HepG2 (cell line): ENCODE data around the gene SUSD6. TPM values are rescaled to one million over a fixed set of nuclear protein-coding genes. Genes with fewer than 3 reads are reported as not detected.

Experiments
- ARNTL ChIP-seq: sonication (generic); formaldehyde crosslinking; IDR thresholded peaks from 2 replicates; pipeline ENCODE4 v1.4.0; 2020; ENCODE audit warnings: mild to moderate bottlenecking, missing genetic modification reagents
- CHCHD3 ChIP-seq: sonication (generic); formaldehyde crosslinking; IDR thresholded peaks from 2 replicates; pipeline ENCODE4 v1.8.0; 2022; ENCODE audit warnings: mild to moderate bottlenecking, missing genetic modification reagents, moderate library complexity
- DNMT3B ChIP-seq: conservative IDR thresholded peaks from 2 replicates; pipeline ENCODE4 v1.6.1; 2016; ENCODE audit warnings: missing biosample characterization, control low read depth
- FOXA1 ChIP-seq, 2 experiments: fragments of 450-650 bp in 1 of 2; sonication (generic) in 1 of 2; formaldehyde crosslinking in 1 of 2; IDR thresholded peaks; 2 replicates each; pipeline versions ENCODE4 v1.4.0 to v1.6.1; 2016 to 2020; ENCODE audit warnings: missing genetic modification reagents in 1 of 2
- NFYB ChIP-seq: sonication (generic); formaldehyde crosslinking; IDR thresholded peaks from 2 replicates; pipeline ENCODE4 v1.4.0; 2020; ENCODE audit warnings: missing genetic modification reagents
- POLR2AphosphoS5 ChIP-seq: IDR thresholded peaks from 2 replicates; pipeline ENCODE4 v1.6.1; 2012; ENCODE audit warnings: low read depth, low read length
- RNF219 ChIP-seq: sonication (generic); formaldehyde crosslinking; IDR thresholded peaks from 2 replicates; pipeline ENCODE4 v1.5.0; 2020; ENCODE audit warnings: mild to moderate bottlenecking, missing genetic modification reagents
- SKI ChIP-seq: fragments of 450-650 bp; IDR thresholded peaks from one replicate; pipeline ENCODE4 v1.6.1; 2018; ENCODE audit warnings: mild to moderate bottlenecking; ENCODE audit not compliant: partially characterized antibody
- TEAD3 ChIP-seq: optimal IDR thresholded peaks from 2 replicates; pipeline ENCODE3; 2016; ENCODE audit warnings: borderline replicate concordance
- ZBTB3 ChIP-seq: sonication (generic); formaldehyde crosslinking; IDR thresholded peaks from 2 replicates; pipeline ENCODE4 v1.4.0; 2020; ENCODE audit warnings: low read depth, mild to moderate bottlenecking, moderate library complexity, missing genetic modification reagents, borderline replicate concordance
- ZNF251 ChIP-seq: sonication (generic); formaldehyde crosslinking; IDR thresholded peaks from 2 replicates; pipeline ENCODE4 v1.9.0; 2021; ENCODE audit warnings: mild to moderate bottlenecking, missing genetic modification reagents
- ZNF253 ChIP-seq: sonication (generic); formaldehyde crosslinking; IDR thresholded peaks from 2 replicates; pipeline ENCODE4 v1.8.0; 2022; ENCODE audit warnings: mild to moderate bottlenecking, missing genetic modification reagents, borderline replicate concordance
- ZNF414 ChIP-seq: sonication (generic); formaldehyde crosslinking; IDR thresholded peaks from 2 replicates; pipeline ENCODE4 v1.5.0; 2020; ENCODE audit warnings: missing genetic modification reagents
- ZNF460 ChIP-seq: sonication (generic); formaldehyde crosslinking; IDR thresholded peaks from 2 replicates; pipeline ENCODE4 v1.5.1; 2020; ENCODE audit warnings: missing genetic modification reagents, mild to moderate bottlenecking, borderline replicate concordance
- ZNF468 ChIP-seq: sonication (generic); formaldehyde crosslinking; IDR thresholded peaks from 2 replicates; pipeline ENCODE4 v1.8.0; 2022; ENCODE audit warnings: mild to moderate bottlenecking, moderate library complexity, missing genetic modification reagents
- ZNF510 ChIP-seq: sonication (generic); formaldehyde crosslinking; IDR thresholded peaks from 2 replicates; pipeline ENCODE4 v1.4.0; 2020; ENCODE audit warnings: low read depth, mild to moderate bottlenecking, missing genetic modification reagents
- ZSCAN22 ChIP-seq: sonication (generic); formaldehyde crosslinking; IDR thresholded peaks from 2 replicates; pipeline ENCODE4 v1.4.0; 2020; ENCODE audit warnings: mild to moderate bottlenecking, missing genetic modification reagents
- polyA plus RNA-seq, 8 experiments: library from polyadenylated mRNA; depleted of rRNA in 3 of 8; stranded (reverse) in 7 of 8; unstranded in 1 of 8; fragments of >200 nt; fragmentation: Illumina TruSeq in 4 of 8; extraction: Trizol in 4 of 8; gene quantifications; 2 replicates each; pipeline versions ENCODE4 v1.2.1 to v1.2.3, GENCODE V29; 2011 to 2016; ENCODE audit warnings: low read depth in 4 of 8, missing spikeins in 1 of 8, mixed read lengths in 1 of 8; ENCODE audit not compliant: insufficient read depth in 1 of 8
- total RNA-seq, 5 experiments: library from RNA; depleted of rRNA; stranded (reverse); fragments of >200 nt; fragmentation: Illumina TruSeq; extraction: Trizol; gene quantifications; 2 replicates each; pipeline ENCODE4 v1.2.3, GENCODE V29; 2016; ENCODE audit warnings: low read depth in 1 of 5
- TF ChIP-seq, protein P1 (sequence below): sonication (generic); formaldehyde crosslinking; IDR thresholded peaks from 2 replicates; pipeline ENCODE4 v1.4.0; 2020; ENCODE audit warnings: missing genetic modification reagents, borderline replicate concordance
- TF ChIP-seq, protein P2 (sequence below): fragments of 450-650 bp; IDR thresholded peaks from 2 replicates; pipeline ENCODE4 v1.6.1; 2017
- TF ChIP-seq, protein P3 (sequence below): sonication (generic); formaldehyde crosslinking; IDR thresholded peaks from 2 replicates; pipeline ENCODE4 v1.5.1; 2020; ENCODE audit warnings: mild to moderate bottlenecking, missing genetic modification reagents, borderline replicate concordance
- TF ChIP-seq, protein P4 (sequence below): sonication (generic); formaldehyde crosslinking; IDR thresholded peaks from 2 replicates; pipeline ENCODE4 v1.5.0; 2020; ENCODE audit warnings: mild to moderate bottlenecking, missing genetic modification reagents, borderline replicate concordance
- TF ChIP-seq, protein P5 (sequence below): IDR thresholded peaks from 2 replicates; pipeline ENCODE4 v1.6.1; 2016; ENCODE audit warnings: mild to moderate bottlenecking, missing biosample characterization, missing genetic modification reagents

SUSD6 gene
- total and polyA plus RNA-seq, 2 of the 13 experiments (the other 11 are each of a cell fraction or from before 2014, with no cell fraction given), result 7.2 to 7.4 TPM

GRCh38 chr14:69690042-69690441, 78.6 kb downstream of the SUSD6 start (continued):
- TF ChIP-seq, protein P1, sequence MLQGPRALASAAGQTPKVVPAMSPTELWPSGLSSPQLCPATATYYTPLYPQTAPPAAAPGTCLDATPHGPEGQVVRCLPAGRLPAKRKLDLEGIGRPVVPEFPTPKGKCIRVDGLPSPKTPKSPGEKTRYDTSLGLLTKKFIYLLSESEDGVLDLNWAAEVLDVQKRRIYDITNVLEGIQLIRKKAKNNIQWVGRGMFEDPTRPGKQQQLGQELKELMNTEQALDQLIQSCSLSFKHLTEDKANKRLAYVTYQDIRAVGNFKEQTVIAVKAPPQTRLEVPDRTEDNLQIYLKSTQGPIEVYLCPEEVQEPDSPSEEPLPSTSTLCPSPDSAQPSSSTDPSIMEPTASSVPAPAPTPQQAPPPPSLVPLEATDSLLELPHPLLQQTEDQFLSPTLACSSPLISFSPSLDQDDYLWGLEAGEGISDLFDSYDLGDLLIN (CRISPR knock-in tag), result no peak
- TF ChIP-seq, protein P2, sequence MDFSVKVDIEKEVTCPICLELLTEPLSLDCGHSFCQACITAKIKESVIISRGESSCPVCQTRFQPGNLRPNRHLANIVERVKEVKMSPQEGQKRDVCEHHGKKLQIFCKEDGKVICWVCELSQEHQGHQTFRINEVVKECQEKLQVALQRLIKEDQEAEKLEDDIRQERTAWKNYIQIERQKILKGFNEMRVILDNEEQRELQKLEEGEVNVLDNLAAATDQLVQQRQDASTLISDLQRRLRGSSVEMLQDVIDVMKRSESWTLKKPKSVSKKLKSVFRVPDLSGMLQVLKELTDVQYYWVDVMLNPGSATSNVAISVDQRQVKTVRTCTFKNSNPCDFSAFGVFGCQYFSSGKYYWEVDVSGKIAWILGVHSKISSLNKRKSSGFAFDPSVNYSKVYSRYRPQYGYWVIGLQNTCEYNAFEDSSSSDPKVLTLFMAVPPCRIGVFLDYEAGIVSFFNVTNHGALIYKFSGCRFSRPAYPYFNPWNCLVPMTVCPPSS, result no peak
- TF ChIP-seq ZNF460 (no peak), SKI (peak; percentile 81), CHCHD3 (CRISPR knock-in tag) (no peak), ZNF253 (CRISPR knock-in tag) (no peak), ZBTB3 (CRISPR knock-in tag) (no peak), POLR2AphosphoS5 (no peak), ZNF251 (CRISPR knock-in tag) (no peak), ZNF510 (CRISPR knock-in tag) (no peak), ZSCAN22 (CRISPR knock-in tag) (no peak), ARNTL (CRISPR knock-in tag) (peak; percentile 57; the same call in 1 of the 2 replicates), NFYB (CRISPR knock-in tag) (no peak), TEAD3 (peak; percentile 73), FOXA1 (IDR thresholded peaks at IDR 0.05) (no peak), FOXA1 (CRISPR knock-in tag; IDR thresholded peaks at IDR 0.05) (peak; percentile 91), ZNF414 (CRISPR knock-in tag) (no peak), ZNF468 (CRISPR knock-in tag) (no peak), RNF219 (no peak), DNMT3B (CRISPR knock-in tag) (no peak)
- TF ChIP-seq, protein P3, sequence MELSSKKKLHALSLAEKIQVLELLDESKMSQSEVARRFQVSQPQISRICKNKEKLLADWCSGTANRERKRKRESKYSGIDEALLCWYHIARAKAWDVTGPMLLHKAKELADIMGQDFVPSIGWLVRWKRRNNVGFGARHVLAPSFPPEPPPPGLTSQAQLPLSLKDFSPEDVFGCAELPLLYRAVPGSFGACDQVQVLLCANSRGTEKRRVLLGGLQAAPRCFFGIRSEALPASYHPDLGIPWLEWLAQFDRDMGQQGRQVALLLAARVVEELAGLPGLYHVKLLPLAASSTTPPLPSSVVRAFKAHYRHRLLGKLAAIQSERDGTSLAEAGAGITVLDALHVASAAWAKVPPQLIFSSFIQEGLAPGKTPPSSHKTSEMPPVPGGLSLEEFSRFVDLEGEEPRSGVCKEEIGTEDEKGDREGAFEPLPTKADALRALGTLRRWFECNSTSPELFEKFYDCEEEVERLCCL (CRISPR knock-in tag), result no peak
- TF ChIP-seq, protein P4, sequence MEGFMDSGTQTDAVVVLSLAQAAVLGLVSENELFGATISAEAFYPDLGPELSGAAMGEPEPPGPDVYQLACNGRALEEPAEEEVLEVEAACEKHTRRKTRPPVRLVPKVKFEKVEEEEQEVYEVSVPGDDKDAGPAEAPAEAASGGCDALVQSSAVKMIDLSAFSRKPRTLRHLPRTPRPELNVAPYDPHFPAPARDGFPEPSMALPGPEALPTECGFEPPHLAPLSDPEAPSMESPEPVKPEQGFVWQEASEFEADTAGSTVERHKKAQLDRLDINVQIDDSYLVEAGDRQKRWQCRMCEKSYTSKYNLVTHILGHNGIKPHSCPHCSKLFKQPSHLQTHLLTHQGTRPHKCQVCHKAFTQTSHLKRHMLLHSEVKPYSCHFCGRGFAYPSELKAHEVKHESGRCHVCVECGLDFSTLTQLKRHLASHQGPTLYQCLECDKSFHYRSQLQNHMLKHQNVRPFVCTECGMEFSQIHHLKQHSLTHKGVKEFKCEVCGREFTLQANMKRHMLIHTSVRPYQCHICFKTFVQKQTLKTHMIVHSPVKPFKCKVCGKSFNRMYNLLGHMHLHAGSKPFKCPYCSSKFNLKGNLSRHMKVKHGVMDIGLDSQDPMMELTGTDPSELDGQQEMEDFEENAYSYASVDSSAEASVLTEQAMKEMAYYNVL (CRISPR knock-in tag), result peak; percentile 85; the same call in 1 of the 2 replicates
- TF ChIP-seq, protein P5, sequence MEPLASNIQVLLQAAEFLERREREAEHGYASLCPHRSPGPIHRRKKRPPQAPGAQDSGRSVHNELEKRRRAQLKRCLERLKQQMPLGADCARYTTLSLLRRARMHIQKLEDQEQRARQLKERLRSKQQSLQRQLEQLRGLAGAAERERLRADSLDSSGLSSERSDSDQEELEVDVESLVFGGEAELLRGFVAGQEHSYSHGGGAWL (CRISPR knock-in tag), result no peak
